ENCODE measurements around the gene ANGPT4. TPM values are rescaled to one million over a fixed set of nuclear protein-coding genes. Genes with fewer than 3 reads are reported as not detected.

Gene ANGPT4
- total RNA-seq = not detected
- polyA plus RNA-seq = under 1 TPM in 2 of 3 donors, not detected in 1; 0.03 to 0.06 TPM
- long read RNA-seq, donor 1 = 0 reads
- long read RNA-seq, donor 2 = 0 reads

GRCh38 chr20:916125-916799, at the start of gene ANGPT4:
Gene ANGPT4 (minus strand): TSS chr20:916334. CDS start chr20:916214, 120 bp downstream.
- TF ChIP-seq POLR2A (IDR thresholded peaks at IDR 0.05) (no peak), POLR2AphosphoS5 (IDR thresholded peaks at IDR 0.05) (no peak), CTCF (IDR thresholded peaks at IDR 0.05 in 8 of 11, conservative IDR thresholded peaks at IDR 0.05 in 3 of 11) (no peak)
- peaks cover 0 to 37% (median 0%) of the 10 kb centered on the region in 7 donors for H3K27me3 ChIP-seq (replicated peaks in 1 of 7)
- no peaks in the 10 kb centered on the region for H3K9me3 ChIP-seq
- intact Hi-C loops (cut with DNase I; ENCODE audit: low total_unique reads) = no loop called here
- no peaks in the 10 kb centered on the region for H3K36me3 ChIP-seq
- no peak for DNase-seq
- no peak within 1 kb of the TSS for H3K27ac ChIP-seq
- H3K4me1 ChIP-seq = no peaks in the 10 kb centered on the region
- H3K4me3 ChIP-seq = no peak within 1 kb of the TSS
- WGBS, 5 donors = 47 to 59% (median 55%) methylated on average over 16 to 18 of the region's 18 CpGs

- Histone ChIP-seq H3K27ac (no peak overlapping the region), H3K9me3 (peaks cover 0 to 5% (median 0%) of the 10 kb centered on the region in 8 donors), H3K27me3 (replicated peaks in 1 of 7) (peaks cover 0 to 65% (median 5%) of the 10 kb centered on the region in 7 donors), H3K4me1 (peaks cover 0 to 9% (median 0%) of the 10 kb centered on the region in 6 donors), H3K4me3 (no peak overlapping the region), H3K36me3 (no peaks in the 10 kb centered on the region)
- WGBS, 5 donors = 84 to 93% (median 87%) methylated on average over 9 to 10 of the region's 10 CpGs
- TF ChIP-seq POLR2AphosphoS5 (IDR thresholded peaks at IDR 0.05) (no peak), CTCF (IDR thresholded peaks at IDR 0.05 in 8 of 11, conservative IDR thresholded peaks at IDR 0.05 in 3 of 11) (no peak), POLR2A (IDR thresholded peaks at IDR 0.05) (no peak)
- intact Hi-C loops (cut with DNase I; ENCODE audit: low total_unique reads) = no loop called here
- no peak for DNase-seq
Observed at GRCh38 chr20:963795-964194, 47.7 kb upstream of the ANGPT4 start.

GRCh38 chr20:962683-963082, 46.5 kb upstream of the ANGPT4 start:
- peaks cover 0 to 9% (median 0%) of the 10 kb centered on the region in 6 donors for H3K4me1 ChIP-seq
- intact Hi-C loops (cut with DNase I; ENCODE audit: low total_unique reads) = no loop called here
- DNase-seq = no peak
- no peak overlapping the region for H3K4me3 ChIP-seq
- H3K36me3 ChIP-seq = no peaks in the 10 kb centered on the region
- H3K9me3 ChIP-seq = no peaks in the 10 kb centered on the region
- peaks cover 0 to 70% (median 5%) of the 10 kb centered on the region in 7 donors for H3K27me3 ChIP-seq (replicated peaks in 1 of 7)
- WGBS, 5 donors = 84 to 88% (median 87%) methylated on average over 8 of the region's 8 CpGs
- H3K27ac ChIP-seq = no peak overlapping the region
- TF ChIP-seq POLR2A (IDR thresholded peaks at IDR 0.05) (no peak), CTCF (IDR thresholded peaks at IDR 0.05 in 8 of 11, conservative IDR thresholded peaks at IDR 0.05 in 3 of 11) (no peak), POLR2AphosphoS5 (IDR thresholded peaks at IDR 0.05) (no peak)

GRCh38 chr20:962223-962622, 46.1 kb upstream of the ANGPT4 start:
- H3K27me3 ChIP-seq (replicated peaks in 1 of 7) = peaks cover 0 to 75% (median 5%) of the 10 kb centered on the region in 7 donors
- TF ChIP-seq CTCF (IDR thresholded peaks at IDR 0.05 in 8 of 11, conservative IDR thresholded peaks at IDR 0.05 in 3 of 11) (no peak), POLR2AphosphoS5 (IDR thresholded peaks at IDR 0.05) (no peak), POLR2A (IDR thresholded peaks at IDR 0.05) (no peak)
- no peak overlapping the region for H3K27ac ChIP-seq
- intact Hi-C loops (cut with DNase I; ENCODE audit: low total_unique reads) = no loop called here
- no peak for DNase-seq
- no peaks in the 10 kb centered on the region for H3K36me3 ChIP-seq
- no peaks in the 10 kb centered on the region for H3K9me3 ChIP-seq
- 80 to 88% (median 84%) methylated on average over 3 of the region's 3 CpGs for WGBS, 5 donors
- H3K4me3 ChIP-seq = no peak overlapping the region
- peaks cover 0 to 9% (median 0%) of the 10 kb centered on the region in 6 donors for H3K4me1 ChIP-seq

All from spleen (tissue), 13 donors.